Retinal pigment epithelial cell (primary cell): Measurements from ENCODE around the gene DYNC2LI1.

Source experiments
- DNase-seq: peaks from one replicate; pipeline ENCODE4 v3.0.0-alpha.2; 2010; ENCODE audit warnings: low read depth
- H3K4me3 ChIP-seq: 2 replicates; pipeline ENCODE4 v1.5.1; 2011; ENCODE audit warnings: mild to moderate bottlenecking, low read length, control low read depth, moderate library complexity
- TF ChIP-seq, protein P1 (sequence below): conservative IDR thresholded peaks from 2 replicates; pipeline ENCODE4 v1.5.1; 2011; ENCODE audit warnings: low read depth, low read length, control low read depth, inconsistent platforms

The DYNC2LI1 gene

DNA sequence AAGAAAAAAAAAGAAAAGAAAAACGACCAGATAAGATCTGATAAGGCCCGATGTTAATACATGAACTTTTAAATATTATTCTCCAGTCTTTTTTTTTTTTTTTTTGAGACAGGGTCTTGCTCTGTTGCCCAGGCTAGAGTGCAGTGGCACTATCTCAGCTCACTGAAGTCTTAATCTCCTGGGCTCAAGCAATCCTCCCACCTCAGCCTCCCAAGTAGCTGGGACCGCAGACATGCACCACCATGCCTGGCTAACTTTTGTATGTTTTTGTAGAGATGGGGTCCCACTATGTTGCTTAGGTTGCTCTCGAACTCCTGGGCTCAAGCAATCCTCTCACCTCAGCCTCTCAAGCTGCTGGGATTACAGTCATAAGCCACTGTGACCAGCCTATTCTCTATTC, 63.2 kb downstream of the DYNC2LI1 start:
- TF ChIP-seq, protein P1, sequence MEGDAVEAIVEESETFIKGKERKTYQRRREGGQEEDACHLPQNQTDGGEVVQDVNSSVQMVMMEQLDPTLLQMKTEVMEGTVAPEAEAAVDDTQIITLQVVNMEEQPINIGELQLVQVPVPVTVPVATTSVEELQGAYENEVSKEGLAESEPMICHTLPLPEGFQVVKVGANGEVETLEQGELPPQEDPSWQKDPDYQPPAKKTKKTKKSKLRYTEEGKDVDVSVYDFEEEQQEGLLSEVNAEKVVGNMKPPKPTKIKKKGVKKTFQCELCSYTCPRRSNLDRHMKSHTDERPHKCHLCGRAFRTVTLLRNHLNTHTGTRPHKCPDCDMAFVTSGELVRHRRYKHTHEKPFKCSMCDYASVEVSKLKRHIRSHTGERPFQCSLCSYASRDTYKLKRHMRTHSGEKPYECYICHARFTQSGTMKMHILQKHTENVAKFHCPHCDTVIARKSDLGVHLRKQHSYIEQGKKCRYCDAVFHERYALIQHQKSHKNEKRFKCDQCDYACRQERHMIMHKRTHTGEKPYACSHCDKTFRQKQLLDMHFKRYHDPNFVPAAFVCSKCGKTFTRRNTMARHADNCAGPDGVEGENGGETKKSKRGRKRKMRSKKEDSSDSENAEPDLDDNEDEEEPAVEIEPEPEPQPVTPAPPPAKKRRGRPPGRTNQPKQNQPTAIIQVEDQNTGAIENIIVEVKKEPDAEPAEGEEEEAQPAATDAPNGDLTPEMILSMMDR, result no peak
- DNase-seq, result no peak
- H3K4me3 ChIP-seq, result no peak overlapping the region

DNA sequence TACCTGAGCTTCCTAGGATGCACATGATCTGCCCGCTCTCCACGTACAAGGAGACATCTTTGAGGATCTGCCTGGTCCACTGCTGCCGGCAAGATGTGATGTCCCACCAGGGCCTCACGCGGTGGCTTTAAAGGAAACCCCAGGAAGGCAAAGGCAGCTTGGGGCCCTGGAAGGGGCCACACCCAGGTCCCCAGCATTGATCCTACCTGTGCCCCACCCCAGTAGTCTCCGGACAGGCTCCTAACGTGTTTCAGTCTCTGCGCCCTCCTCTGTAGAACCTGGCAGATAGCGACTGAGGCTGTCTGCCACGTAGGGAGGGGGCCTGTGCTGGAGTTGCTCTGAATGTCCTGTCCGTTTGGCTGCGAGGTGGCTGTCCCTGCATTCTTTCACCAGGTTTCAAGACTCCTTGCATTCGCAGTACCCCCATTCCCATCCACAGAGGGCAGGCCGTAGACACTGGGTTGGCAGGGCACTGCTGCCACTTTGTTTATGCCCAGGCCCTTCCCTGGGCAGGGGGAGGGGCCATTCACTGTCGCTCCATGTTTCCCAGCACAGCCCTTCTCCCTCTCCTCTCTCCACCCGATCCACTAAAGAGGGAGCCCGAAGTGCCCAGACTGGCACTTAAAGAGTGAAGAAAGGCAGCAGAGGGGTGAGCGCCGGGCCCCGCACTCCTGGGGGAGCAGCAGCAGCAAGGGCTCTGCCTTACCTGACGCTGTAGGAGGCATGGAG, 64.2 kb downstream of the DYNC2LI1 start:
- TF ChIP-seq, protein P1, result no peak
- no peak for DNase-seq
- no peak overlapping the region for H3K4me3 ChIP-seq

DNA sequence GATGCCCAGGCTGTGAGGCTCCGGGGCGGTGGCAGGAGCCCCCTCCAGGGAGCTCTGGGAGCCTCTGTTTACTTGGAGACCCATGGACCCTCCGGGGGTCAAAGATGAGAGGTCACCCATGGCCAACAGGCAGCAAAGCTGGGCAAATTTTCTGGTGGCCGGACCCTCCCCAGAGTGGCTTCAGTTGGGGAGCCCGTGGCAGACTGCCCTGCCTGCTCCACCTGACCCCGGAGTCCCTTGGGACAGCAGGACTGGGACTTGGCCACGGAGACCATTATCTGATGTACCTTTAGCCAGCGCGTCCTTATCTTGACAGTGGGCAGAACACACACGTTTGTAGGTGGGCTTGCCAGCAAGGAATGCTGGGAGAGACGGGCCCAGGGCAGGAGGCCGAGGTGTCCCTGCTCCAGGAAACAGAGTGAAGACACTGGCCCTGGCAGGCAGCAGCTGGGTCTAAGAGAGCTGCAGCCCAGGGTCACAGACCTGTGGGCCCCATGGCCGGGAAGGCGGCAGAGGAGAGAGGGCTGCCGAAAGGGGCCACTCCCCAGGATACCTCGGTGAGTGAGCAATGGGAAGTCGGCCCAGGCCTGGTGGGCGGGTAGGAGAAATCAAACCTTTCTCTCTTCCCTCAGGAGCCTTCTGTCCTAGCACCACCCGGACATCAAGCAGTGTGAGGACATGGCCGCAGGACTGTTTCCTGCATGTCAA, 64.9 kb downstream of the DYNC2LI1 start, which contains the start of the genes ABCG5 and ABCG8:
Gene ABCG5 (minus strand): TSS at position 280 of the 708 bp plus-strand sequence. CDS start 160 bp downstream, at position 120.
Gene ABCG8 (plus strand): TSS at position 412 of the 708 bp plus-strand sequence. CDS start 83 bp downstream, at position 495.
- TF ChIP-seq, protein P1, result no peak
- no peak for DNase-seq
- no peak within 1 kb of the TSS for H3K4me3 ChIP-seq

DNA sequence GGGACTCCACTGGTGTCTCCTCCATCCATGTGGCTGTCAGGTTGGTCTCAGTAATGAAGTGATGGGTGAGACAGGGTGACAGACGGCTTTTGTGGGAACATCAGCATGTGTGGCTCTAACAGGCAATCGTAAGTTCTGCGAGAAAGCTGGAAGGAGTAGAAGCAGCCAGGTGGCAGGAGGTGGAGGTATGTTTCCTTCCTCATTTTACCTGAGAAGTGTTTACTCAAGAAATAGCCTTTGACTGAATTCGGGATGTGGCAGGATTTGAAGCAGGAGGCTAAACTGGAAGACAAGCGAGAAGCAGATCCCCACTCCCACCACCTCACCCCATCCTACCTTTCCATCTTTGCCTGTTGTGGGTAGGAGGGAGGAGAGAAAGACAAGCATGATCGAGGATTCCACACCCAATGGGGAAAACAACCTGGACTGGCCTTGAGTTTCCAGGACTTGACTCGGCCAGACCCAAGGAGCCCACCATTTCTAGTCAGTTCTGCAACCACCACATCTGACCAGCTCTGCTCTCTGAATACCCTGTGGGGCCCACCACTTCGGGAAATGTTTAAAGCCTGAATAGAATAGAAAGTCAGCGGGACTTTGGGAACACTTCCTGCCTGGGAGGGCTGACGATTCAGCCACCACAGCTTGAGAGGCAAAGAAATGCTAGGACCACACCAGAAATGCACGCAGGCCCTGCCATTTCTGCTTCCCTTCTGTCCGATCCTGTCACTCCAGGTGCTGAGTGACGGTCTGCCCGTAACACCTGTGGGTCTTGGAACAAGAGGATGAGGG, 66.1 kb downstream of the DYNC2LI1 start:
- no peak overlapping the region for H3K4me3 ChIP-seq
- DNase-seq, result no peak
- TF ChIP-seq, protein P1, result no peak

DNA sequence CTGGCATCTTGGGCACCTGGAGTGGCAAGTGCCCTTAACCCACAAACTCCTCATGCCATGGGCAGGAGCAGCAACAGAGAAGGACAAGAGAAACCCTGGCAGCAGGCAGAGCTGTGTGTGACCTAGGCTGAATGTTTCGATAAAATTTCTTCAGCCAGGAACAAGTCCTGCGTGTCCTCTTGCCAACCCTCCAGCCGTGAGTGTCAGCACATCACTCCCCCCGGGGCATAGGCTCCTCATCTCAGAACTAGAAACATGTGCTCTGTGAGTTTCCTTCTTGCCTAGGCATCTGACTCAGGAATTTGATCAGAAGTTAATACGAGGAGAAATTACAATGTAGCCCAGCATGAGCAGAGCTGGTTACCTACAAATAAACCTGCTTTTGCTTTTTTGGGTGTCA, 67.1 kb downstream of the DYNC2LI1 start:
- TF ChIP-seq, protein P1, result no peak
- H3K4me3 ChIP-seq, result no peak overlapping the region
- DNase-seq, result no peak

DNA sequence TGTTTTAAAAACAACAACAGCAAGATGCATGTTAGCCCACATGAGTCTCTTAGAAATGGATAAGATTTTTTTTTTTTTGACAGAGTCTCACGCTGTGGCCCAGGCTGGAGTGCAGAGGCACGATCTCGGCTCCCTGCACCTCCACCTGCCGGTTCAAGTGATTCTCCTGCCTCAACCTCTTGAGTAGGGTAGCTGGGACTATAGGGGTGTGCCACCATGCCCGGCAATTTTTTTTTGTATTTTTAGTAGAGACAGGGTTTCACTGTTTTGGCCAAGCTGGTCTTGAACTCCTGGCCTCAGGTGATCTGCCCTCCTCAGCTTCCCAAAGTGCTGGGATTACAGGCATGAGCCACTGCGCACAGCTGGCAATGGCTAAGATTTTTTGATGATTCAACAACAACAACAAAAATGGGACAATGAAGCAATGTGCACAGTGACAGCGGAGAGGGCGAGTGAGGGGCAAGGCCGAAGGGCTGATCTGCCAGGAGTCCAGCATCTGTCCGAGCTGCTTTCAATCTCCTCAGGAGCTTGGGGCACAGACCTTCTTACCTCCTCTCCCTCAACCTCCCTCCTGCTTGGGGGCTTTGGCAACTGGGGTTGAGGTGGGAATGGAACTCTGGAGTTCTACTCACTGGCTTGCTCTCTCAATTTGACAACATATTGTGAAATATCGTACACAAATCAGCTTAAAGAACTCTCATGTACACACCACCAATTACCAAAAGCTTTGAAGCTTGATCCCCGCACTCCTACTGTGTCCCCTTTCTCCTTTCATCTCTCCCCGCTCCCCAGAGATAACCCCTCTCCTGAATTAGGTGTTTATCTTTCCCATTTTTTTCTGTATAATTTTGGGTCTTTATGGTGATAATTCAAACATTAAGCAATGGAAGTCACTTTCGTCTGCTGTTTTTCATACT, 68.4 kb downstream of the DYNC2LI1 start:
- TF ChIP-seq, protein P1, result no peak
- no peak for DNase-seq

More for the DNA sequence above, 68.4 kb downstream of the DYNC2LI1 start:
- no peak overlapping the region for H3K4me3 ChIP-seq
